GM18861 (cell line): ENCODE data around the gene NINL.

Experiments
- ATAC-seq: cut with Tn5 transposase; IDR thresholded peaks from one replicate; pipeline ENCODE4 v1.9.1; 2021; ENCODE audit not compliant: unreplicated experiment

The NINL gene

DNA sequence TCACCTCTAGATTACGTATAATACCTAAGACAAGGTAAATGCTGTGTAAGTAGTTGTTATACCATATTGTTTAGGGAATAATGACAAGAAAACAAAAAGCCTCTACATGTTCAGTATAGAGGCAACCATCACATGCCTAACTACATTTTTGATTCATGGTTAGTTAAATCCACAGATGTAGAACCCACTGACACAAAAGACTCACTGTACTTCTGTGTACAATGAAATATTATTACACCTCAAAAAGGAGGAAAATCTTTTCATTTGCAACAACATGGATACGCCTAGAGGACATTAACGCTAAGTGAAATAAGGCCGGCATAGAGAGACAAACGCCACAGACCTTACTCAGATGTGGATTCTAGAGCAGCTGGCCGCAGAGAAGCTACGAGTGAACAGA is 50.5 kb downstream of the NINL start:
- ATAC-seq, result no peak

DNA sequence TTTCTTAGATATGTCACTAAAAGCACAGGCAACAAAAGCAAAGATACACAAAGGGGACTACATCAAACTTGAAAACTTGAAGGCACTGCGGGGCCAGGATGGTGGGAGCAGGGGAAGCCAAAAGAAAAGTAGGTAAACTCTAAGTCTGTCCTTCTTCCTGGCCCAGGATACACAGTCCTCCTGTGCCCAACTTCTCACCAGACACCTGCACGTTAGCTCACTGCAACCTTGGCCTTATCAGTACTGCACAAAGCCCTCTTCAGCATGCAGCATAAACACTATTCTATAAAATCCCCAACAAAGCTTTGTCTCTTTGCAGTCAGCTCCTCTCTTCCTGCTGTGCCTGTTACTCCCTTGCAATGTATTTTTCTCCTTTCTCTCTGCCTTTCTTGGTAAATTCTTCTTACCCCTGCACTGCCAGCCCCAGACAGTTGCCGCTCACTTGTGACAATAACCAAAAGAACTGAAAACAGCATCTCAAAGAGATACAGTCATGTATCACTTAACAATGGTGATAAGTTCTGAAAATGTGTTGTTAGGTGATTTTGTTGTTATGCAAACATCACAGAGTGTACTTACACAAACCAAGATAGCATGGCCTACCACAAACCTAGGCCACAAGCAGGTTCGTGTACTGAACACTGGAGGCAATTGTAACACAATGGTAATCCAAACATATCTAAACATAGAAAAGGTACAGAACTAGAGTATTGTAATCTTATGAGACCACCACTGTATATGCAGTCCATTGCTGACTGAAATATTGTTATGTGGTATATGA is 51.2 kb downstream of the NINL start:
- no peak for ATAC-seq

DNA sequence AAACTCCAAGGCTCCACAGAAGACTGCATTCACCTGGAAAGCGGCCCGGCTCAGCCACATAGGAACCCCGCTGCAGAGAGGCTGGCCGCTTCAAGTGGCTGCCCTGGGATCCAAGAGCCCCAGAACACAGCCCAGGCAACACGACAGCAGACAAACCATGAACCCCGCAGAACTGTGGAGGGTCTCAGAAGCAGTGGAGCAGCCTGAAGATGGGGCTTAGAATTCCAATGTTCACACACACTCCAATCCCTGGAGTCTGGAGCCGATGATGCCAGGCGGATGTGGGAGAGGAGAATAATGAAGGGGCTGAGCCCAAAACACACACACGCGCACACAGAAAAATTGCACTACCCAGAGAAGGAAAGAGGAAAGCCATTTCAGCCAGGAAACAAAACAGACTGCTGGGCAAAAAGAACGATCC is 52.4 kb downstream of the NINL start:
- no peak for ATAC-seq

DNA sequence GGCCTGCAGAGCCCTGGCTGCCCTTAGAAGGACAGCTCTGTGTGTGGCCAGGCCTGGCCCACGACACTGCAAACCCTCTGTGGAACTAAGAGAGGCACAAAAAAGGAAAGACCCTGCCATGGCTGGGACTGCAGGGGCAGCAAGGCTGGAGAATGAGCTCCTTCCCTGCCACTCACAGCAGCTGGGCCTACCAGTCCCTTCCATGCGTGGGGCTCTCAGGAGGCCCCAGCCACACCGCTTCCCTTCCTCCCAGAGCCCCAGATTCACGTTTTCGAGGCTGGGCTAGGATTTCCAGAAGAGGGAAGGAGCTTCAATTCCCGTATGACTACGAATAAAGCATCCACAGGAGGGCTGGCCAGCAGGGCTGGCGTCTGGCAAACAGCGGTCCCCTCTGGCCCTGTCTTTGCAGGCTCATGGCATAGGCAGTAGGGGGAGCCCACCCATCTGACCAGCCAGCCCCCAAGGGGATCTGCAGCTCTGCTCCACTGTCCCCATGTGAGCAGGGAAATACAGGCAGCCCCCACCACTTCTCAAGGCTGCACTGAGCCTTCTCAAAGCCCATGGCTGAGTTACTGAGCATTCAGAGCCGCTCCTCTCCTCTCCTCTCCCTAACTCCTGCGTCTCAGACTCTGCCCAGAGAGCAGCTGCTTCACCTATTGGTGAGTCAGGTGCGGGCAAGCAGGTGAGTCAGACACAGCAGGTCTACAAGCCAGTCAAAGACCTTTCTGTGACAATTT is 53.1 kb downstream of the NINL start:
- no peak for ATAC-seq

DNA sequence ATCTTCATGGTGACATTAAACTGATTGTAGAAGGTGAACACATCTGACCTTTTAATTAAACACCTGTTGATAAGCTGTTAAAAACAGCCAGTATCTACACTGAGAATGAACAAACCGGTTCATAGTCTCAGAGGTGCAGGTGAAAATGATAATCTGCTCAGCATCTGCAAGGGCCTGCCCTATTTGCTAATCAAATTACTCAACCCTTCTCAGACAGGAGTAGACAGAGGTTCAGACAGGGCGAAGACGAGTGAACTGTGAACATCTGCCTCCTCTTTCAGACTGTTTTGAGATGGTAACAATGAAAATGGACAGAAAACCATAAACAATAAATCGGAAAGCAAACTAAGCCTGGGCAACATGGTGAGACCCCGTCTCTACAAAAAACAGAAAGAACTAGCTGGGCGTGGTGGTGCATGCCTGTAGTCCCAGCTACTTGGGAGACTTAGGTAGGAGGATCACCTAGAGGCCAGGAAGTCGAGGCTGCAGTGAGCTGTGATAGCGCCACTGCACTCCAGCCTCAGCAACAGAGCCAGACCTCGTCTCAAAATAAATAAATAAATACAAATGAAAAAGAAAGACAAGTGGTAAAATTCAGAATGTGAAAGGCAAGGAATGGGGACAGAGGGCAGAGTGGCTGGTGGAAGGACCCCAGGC is 55.9 kb downstream of the NINL start:
- no peak for ATAC-seq

DNA sequence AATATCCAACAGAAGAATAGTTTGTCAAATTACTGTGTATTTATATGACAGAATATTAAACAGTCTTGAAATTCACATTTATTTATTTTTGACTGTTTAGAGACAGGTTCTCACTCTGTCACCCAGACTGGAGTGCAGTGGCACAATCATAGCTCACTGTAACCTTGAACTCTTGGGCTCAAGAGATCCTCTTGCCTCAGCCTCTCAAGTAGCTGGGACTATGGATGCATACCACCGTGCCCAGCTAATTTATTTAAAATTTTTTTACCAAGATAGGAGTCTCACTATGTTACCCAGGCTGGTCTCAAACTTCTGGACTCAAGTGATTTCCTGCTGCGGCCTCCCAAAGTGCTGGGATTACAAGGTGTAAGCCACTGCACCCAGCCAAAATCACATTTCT is 57.4 kb downstream of the NINL start:
- ATAC-seq, result no peak

DNA sequence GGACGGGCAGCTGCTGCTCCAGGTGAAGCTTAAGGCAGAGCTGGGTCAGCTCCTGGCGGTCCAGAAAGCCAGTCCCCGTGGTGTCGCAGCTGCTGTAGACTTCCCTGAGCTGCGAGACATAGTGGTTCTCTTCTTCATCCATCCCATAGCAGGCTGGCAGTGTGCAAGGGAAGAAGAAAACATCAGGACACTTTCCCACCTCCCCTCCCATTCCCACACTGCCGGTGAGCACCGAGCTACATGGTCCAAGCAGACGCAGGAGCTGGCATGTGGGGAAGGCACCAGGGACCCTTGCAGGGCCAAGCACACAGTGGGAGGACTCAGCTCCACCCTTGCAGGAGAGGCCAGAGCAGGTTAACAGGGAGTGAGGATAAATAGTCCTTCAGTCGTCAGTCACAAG is 58.9 kb downstream of the NINL start:
- no peak for ATAC-seq

DNA sequence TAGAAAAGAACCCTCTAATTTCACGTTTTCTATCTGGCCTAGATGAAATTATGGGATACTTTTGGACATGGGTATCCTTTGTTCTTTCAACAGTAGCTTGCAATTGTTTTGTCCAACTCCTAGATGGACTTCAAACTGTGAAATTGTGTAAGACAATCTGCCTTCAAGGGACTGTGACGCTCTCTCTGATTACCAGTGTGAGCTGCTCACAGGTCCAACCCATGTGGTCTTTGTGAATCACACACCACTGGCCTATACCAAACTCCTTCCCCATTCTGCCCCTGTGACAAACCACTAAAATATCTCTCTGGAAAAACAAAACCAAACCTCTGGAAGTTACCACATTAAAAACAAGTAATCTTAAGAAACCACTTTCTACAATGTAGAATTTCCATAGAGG is 59.5 kb downstream of the NINL start:
- ATAC-seq, result no peak

DNA sequence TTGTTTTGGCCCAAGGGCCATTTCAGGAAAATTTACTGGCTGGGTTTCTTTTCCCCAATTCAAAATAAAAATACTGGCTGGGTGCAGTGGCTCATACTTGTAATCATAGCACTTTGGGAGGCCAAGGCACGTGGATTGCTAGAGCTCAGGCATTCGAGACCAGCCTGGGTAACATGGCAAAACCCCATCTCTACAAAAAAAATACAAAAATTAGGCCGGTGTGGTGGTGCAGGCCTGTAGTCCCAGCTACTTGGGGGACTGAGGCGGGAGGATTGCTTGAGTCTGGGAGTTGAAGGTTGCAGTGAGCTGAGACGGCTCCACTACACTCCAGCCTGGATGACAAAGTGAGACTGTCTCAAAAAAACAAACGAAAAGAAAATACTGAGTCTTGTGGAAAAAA is 60.0 kb downstream of the NINL start:
- no peak for ATAC-seq

DNA sequence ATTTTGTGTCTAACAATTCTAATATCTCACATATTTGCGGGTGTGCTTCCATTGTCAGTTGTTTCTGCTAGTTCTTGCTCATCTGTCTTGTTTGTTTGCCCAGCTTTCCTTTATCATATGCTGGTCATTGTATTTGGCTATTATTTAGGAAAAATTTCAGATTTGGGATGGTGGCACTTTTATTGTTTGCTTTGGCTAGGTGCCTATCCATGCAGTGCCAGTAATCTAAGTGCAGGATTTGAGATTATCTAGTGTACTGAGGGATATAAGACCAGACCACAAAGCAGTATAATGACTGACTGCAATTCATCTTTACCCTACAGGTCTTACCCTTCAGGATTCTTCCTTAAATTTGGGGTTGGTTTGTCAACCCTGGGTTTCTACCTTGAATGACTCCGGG is 63.9 kb downstream of the NINL start:
- ATAC-seq, result no peak

DNA sequence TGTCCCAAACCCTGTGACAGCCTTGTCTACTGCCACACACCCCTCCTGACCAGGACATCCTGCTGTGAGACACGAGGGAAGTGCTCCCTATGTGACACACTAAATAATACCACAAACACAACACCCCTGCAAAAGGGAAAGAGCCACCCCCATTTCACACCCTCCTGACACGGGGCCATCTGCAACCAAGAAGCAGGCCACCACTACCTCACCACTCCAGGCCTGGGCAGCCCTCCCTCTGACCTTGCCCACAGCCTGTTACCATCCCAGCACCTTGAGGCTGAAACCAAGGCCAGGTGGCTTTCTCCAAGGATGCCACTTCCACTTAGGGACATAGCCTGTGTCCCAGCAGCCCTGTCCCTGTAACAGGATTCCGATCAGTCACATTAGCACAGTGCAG is 68.2 kb downstream of the NINL start:
- ATAC-seq, result no peak

DNA sequence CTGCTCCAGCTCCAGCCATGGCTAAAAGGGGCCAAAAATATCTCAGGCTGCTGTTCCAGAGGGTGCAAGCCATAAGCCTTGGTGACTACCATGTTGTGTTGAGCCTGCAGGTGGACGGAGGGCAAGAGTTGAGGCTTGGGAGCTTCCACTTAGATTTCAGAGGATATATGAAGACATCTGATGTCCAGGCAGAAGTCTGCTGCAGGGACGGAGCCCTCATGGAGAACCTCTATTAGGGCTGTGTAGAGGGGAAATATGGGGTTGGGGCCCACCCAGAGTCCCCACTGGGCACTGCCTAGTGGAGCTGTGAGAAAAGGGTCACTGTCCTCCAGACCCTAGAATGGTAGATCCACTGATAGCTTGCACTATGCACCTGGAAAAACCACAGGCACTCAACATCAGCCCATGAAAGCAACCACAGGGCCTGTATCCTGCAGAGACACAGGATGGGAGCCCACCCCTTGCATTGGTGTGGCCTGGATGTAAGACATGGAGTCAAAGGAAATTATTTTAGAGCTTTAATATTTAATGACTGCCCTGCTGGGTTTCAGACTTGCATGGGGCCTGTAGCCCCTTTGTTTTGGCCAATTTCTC is 70.5 kb downstream of the NINL start:
- ATAC-seq, result no peak

DNA sequence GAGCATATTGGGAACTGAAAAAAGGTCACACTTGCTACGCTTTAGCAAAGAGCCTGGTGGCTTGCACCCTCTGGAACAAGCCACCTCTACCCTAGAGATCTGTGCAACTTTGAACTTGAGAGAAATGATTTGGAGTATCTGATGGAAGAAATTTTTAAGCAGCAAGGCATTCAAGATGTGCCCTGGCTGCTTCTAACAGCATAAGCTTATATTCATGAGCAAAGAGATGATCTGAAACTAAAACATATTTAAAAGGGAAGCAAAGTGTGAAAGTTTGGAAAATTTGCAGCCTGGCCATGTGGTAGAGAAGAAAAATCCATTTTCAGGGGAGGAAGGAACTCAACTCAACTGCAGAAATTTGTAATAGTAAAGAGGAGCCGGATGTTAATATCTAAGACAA is 71.1 kb downstream of the NINL start:
- ATAC-seq, result no peak

DNA sequence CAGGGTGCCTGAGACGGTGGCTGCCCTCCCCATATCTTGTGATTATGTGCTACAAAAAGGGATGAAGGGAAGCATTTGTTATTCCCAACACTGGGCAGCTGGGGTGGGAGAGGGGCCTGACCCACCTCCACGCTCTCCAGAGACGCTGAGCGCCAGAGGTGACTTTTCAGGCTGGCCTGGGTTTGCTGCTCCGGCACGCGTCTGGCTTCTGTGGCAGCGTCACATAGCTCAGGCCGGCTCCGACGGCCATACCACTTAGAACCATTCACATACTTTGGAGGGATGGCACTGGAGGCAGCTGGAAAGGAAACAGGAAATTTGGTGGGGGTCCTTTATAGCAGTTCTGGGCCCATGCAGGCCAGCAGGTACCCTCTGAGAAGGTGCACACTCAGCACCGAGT is 72.6 kb downstream of the NINL start:
- no peak for ATAC-seq

DNA sequence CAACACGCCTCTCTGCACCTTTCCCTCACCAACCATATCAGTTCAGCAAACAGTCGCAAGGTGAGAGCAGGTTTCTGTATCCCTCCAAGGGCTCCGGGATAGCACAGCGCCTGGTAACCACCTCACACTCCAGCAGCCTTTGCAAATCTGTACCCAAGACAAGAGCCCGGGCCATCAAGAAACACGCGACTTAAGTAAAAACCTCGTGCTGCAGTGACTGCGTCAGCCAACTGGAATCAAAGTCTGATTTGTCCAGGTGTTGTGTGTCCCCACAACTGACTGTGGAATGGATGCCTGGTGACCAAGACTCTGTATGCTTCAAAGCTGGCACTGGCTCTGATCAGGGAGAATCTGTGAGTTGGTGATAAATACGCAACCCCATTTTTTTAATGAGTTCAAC is 74.1 kb downstream of the NINL start:
- ATAC-seq, result no peak

DNA sequence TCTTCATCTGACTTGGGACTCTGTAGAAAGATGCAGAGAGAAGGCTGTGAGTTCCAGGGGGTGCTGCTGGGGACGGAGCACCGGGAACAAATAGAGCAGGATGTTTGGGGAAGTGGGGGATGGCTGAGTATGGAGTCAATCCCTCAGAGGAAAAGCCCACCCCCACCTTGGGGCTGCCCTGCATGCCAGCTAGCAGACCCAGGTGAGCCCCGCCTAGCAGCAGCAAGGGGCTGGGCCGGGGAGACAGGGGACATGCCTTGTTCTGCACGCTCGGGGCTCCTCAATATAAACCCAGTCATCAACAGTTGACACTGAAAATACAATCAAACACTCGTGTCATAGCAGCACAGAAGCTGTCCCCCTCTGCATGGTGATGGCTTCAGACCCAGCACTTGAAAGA is 74.6 kb downstream of the NINL start:
- no peak for ATAC-seq

DNA sequence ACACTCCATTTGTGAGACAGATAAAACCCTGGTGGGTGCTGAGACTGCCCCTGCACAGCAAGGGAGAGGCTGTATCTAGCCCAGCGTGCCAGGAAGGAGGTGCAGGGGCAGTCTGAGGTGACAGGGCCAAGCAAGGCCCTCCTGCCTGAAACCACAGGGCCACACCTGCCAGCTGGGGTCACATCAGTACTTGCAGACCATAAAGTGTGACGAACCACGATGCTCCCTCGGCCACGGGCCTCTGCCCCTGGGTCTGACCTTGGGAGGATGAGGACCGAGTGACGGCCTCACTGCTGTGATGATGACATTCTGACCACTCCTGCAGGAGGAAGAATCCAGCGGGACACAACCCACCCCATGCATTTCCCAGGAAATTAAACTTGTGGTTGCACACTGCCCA is 75.1 kb downstream of the NINL start:
- ATAC-seq, result peak; percentile 79

DNA sequence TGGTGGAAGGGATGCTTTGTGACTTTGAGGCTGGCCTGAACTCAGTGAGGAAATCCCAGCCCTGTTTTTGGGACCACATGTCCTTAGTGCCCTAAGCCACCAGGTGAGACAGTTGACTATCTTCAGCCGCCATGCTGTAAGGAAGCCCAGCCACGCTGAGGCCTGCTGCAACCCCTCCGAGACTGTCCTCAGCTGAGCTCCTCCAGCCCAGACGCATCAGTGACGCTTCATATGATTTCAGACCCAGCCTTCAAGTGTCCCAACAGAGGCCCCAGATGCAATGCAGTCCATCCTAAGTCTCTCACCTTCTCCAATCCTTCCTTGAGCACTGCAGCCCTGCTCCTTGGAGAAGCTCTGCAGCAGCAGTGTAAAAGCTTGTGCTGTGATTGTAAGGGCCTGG is 76.2 kb downstream of the NINL start:
- no peak for ATAC-seq

DNA sequence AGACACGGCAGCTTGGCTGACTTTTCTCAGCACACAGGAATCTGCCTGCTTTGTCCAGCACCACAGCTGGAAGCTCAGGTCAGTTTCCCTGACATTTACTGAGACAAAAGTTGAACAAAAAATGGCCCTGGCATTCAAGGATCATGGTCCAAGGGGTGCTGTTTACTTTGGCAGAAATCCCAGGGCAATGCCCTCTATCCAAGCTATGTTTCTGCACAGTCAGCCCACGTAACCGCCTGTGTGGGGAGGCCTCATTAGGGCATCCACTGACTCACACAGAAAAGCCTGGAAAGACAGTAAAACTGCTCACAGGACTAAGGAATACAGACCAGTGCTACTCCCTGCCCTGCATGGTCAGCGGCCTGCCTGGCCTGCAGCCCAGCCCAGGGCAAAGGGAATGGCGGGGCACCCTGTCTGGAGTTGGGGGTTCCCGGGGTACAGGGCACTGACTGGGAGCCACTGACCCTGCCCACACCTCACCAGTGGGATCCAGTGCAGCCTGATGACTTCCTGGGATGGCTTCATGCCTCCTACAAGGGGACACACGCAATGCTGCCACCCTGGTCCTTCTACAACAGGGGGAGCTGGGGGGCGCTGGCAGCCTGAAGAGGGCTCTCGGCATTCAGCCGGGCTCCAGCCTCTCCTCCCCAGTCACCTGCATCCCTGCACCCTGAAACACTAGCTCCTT is 77.1 kb downstream of the NINL start:
- ATAC-seq, result no peak

DNA sequence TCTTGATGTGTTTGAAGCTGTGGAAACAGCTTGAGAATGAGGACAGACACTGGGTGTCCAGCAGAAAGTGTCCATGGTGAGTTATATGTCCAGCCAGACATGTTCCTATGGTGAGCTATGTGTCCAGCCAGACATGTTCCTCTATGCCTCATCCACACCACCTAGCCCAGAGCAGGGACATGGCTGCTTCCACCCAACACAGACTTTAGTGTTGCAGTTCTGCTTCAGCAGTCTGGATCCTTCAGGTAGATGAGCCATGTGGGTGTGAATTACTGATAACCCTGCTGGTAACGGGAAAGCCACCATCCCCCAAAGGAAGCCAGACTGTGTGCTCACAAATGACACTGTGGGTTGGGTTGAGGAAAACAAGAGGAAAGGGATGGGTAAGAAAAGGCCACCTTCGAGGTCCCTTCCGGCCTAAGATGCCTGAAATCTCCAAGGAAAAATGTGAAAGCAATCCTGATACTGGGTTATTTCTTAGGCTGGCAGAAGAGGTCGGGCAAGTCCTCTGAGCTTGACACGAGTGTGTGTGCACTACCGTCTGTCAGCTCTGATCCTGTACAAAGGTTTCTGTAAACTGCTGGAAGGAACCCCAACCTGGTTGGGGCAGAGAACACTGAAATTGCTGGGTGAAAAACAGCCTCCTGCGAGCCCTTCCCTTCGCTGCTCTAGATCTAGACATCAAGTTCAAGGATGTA is 77.8 kb downstream of the NINL start:
- no peak for ATAC-seq
